ENCODE measurements around the gene CSKMT.

CSKMT gene

DNA sequence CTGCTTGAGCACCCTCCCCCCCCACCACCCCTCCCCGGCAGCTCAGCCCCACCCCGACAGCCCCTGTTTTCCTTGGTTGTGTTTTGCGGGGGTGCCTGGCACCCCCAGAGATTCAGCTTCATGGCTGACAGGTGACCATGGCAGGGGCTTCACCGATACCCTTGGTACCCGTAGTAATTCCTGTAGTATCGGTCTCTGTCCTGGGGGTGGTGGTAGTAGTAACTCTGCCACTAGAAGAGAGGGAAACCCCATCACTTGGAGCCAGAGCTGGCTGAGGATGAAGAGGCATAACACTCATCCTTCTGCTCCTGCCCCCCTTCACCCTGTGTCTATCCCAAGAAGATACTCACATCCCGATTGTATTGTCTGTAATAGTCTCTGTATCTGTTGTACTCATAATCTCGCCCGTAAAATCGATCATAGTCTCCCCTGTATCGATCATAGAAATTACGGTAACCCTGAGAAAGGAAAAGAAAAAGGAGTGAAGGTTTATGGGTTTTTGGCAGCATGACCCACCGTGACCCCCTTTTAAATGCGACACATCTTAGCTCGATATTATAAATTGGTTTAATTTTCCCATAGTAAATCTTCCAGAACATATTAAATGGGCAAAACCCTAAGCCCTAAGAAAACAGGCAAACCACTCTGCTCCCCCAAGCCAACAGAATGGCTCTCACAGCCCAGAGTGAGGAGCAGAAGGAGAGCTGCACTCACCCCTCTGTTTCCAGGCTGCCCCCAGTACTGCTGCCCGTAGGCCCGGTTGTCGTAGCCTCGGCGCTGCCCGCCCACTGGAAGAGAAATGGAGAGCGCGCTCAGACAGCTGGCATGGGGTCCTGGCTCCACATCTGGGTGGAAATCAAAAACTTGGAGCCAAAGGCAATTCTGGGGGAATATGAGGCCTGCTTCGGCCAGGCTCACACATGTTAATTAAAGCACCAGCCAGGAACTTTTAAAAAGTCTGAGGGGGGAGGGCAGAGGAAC is 50.3 kb downstream of the CSKMT start:
- in situ Hi-C loops (cut with HindIII; ENCODE audit: low sequenced_read_pairs) = no loop called here

DNA sequence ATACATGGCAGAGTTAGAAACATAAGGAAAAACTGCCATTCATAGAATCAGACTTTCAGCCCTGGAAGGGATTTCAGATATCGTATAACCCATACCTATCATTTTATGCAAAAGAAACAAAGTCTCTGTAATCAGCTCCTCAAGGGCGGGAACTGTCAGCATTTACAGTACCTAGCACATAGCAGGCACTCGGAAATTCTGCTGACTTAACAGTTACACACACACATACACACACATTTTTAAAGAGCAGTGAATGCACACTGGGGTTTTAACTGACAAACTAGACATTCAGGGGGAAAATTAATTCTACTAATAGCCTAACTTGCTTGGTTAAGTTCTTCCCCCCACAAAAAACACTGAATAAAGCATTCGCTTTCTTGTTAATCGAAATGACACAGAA is 51.1 kb downstream of the CSKMT start:
- in situ Hi-C loops (cut with HindIII; ENCODE audit: low sequenced_read_pairs) = no loop called here

DNA sequence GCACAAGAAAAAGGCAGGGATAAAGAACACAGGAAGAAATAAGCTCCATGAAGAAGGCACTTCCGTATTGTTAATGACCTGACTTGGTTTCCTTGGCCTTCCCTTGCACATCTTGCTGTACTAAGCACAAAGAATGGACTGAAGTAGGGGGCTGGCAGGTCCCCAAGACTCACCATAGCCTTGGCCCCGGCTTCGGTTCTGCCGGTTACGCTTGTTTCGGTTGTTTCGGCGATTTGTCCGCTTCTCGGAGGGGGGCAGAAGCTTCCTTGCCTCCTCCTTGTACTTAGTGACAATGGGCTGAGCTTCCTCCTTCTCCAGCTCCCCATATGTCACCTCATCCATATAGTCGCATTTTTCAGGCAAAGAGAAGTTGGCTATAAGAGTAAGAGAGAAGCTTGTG is 51.7 kb downstream of the CSKMT start:
- in situ Hi-C loops (cut with HindIII; ENCODE audit: low sequenced_read_pairs) = no loop called here
